Mesenchymal stem cell (in vitro differentiated cells and primary cell): ENCODE data around the gene GPC1.

Source experiments
- DNase-seq: peaks from one replicate; pipeline ENCODE4 v3.0.0-alpha.2; 2013
- H2AFZ ChIP-seq: one replicate; pipeline ENCODE4 v1.6.1; 2013; ENCODE audit warnings: low read depth, mild to moderate bottlenecking, control low read depth, inconsistent platforms, low read length, moderate library complexity
- H2AK5ac ChIP-seq: 2 replicates; pipeline ENCODE4 v1.6.1; 2013; ENCODE audit warnings: low read length, moderate library complexity, mild to moderate bottlenecking, inconsistent platforms; ENCODE audit not compliant: severe bottlenecking
- H2BK120ac ChIP-seq: one replicate; pipeline ENCODE4 v1.6.1; 2013; ENCODE audit warnings: low read depth, mild to moderate bottlenecking, inconsistent platforms, low read length, moderate library complexity
- H2BK12ac ChIP-seq, 2 experiments: one replicate each; pipeline ENCODE4 v1.6.1; 2013; ENCODE audit warnings: inconsistent platforms in 2 of 2, low read length in 2 of 2, mild to moderate bottlenecking in 2 of 2, moderate library complexity in 2 of 2, control low read depth in 1 of 2
- H2BK15ac ChIP-seq: one replicate; pipeline ENCODE4 v1.6.1; 2013; ENCODE audit warnings: mild to moderate bottlenecking, low read depth, inconsistent platforms; ENCODE audit not compliant: poor library complexity, severe bottlenecking
- H2BK5ac ChIP-seq: 2 replicates; pipeline ENCODE4 v1.6.1; 2013; ENCODE audit warnings: low read depth, mild to moderate bottlenecking, low read length, control low read depth, inconsistent platforms; ENCODE audit not compliant: poor library complexity, severe bottlenecking
- H3K14ac ChIP-seq, 2 experiments: one replicate each; pipeline ENCODE4 v1.6.1; 2013; ENCODE audit warnings: inconsistent platforms in 2 of 2, low read length in 2 of 2, control low read depth in 1 of 2, mild to moderate bottlenecking in 1 of 2, moderate library complexity in 1 of 2
- H3K18ac ChIP-seq, 2 experiments: one replicate each; pipeline ENCODE4 v1.6.1; 2013; ENCODE audit warnings: inconsistent platforms in 2 of 2, low read length in 2 of 2, control low read depth in 1 of 2, low read depth in 1 of 2, mild to moderate bottlenecking in 1 of 2
- H3K23ac ChIP-seq, 2 experiments: one replicate each; pipeline ENCODE4 v1.6.1; 2013; ENCODE audit warnings: inconsistent platforms in 2 of 2, low read length in 2 of 2, mild to moderate bottlenecking in 2 of 2, moderate library complexity in 2 of 2, control low read depth in 1 of 2
- H3K27ac ChIP-seq: 2 replicates; pipeline ENCODE4 v1.5.1; 2013; ENCODE audit warnings: mild to moderate bottlenecking, moderate library complexity, low read length, control low read depth, inconsistent platforms; ENCODE audit not compliant: poor library complexity, severe bottlenecking
- H3K27me3 ChIP-seq, 2 experiments: 2 replicates each; pipeline versions ENCODE4 v1.6.1 to v1.7.0; 2013; ENCODE audit warnings: low read length in 2 of 2, mild to moderate bottlenecking in 2 of 2, moderate library complexity in 2 of 2, control low read depth in 1 of 2, inconsistent platforms in 1 of 2; ENCODE audit not compliant: control insufficient read depth in 1 of 2, insufficient read depth in 1 of 2
- H3K36me3 ChIP-seq, 2 experiments: 2 replicates each; pipeline versions ENCODE4 v1.6.1 to v1.7.0; 2013; ENCODE audit warnings: low read length in 2 of 2, control low read depth in 1 of 2, inconsistent platforms in 1 of 2, low read depth in 1 of 2, mild to moderate bottlenecking in 1 of 2; ENCODE audit not compliant: insufficient read depth in 2 of 2, control insufficient read depth in 1 of 2
- H3K4ac ChIP-seq, 2 experiments: one replicate each; pipeline ENCODE4 v1.6.1; 2013; ENCODE audit warnings: inconsistent platforms in 2 of 2, low read length in 2 of 2, mild to moderate bottlenecking in 2 of 2, moderate library complexity in 2 of 2, control low read depth in 1 of 2, low read depth in 1 of 2
- H3K4me1 ChIP-seq: 2 replicates; pipeline ENCODE4 v1.6.1; 2013; ENCODE audit warnings: low read depth, low read length, control low read depth; ENCODE audit not compliant: control insufficient read depth, insufficient read depth
- H3K4me2 ChIP-seq: 2 replicates; pipeline ENCODE4 v1.6.1; 2013; ENCODE audit warnings: low read length, mild to moderate bottlenecking, inconsistent platforms; ENCODE audit not compliant: poor library complexity, severe bottlenecking
- H3K4me3 ChIP-seq, 2 experiments: 2 replicates each; pipeline versions ENCODE4 v1.5.1 to v1.7.0; 2013; ENCODE audit warnings: low read length in 2 of 2, mild to moderate bottlenecking in 2 of 2, control low read depth in 1 of 2, low read depth in 1 of 2; ENCODE audit not compliant: insufficient read depth in 1 of 2
- H3K79me1 ChIP-seq: replicated peaks from 2 replicates; pipeline ENCODE4 v1.6.1; 2013; ENCODE audit warnings: mild to moderate bottlenecking, control low read depth, low read length, inconsistent platforms; ENCODE audit not compliant: poor library complexity, severe bottlenecking
- H3K9ac ChIP-seq: 2 replicates; pipeline ENCODE4 v1.7.0; 2013; ENCODE audit warnings: mild to moderate bottlenecking, low read length, moderate library complexity
- H3K9me3 ChIP-seq: 2 replicates; pipeline ENCODE4 v1.7.0; 2013; ENCODE audit warnings: mild to moderate bottlenecking, low read length; ENCODE audit not compliant: control insufficient read depth
- H4K8ac ChIP-seq: one replicate; pipeline ENCODE4 v1.6.1; 2013; ENCODE audit warnings: inconsistent platforms, mild to moderate bottlenecking, low read length, moderate library complexity
- H4K91ac ChIP-seq: one replicate; pipeline ENCODE4 v1.6.1; 2013; ENCODE audit warnings: mild to moderate bottlenecking, low read length, inconsistent platforms
- WGBS: methylation state at CpG from one replicate; pipeline ENCODE4 v1.1.7; 2013; ENCODE audit warnings: mixed read lengths; 5-methylcytosine and 5-hydroxymethylcytosine counted together

Gene GPC1

GRCh38 chr2:240441326-240441992 lies 6.0 kb downstream of the GPC1 start:
- Histone ChIP-seq H3K23ac (no peak overlapping the region), H3K18ac (no peak overlapping the region), H3K4ac (no peak overlapping the region), H2BK5ac (no peak overlapping the region), H2BK12ac (no peak overlapping the region), H3K79me1 (peaks cover 56% of the 10 kb centered on the region), H3K9ac (no peak overlapping the region), H4K8ac (no peak overlapping the region), H4K91ac (no peak overlapping the region), H3K4me3 (no peak overlapping the region), H3K4me2 (no peak overlapping the region), H2AFZ (no peak overlapping the region), H2AK5ac (no peak overlapping the region), H2BK15ac (no peak overlapping the region), H3K4me1 (peaks cover 24% of the 10 kb centered on the region), H3K14ac (no peak overlapping the region), H3K27ac (no peak overlapping the region), H3K36me3 (peaks cover 0 to 38% of the 10 kb centered on the region in 2 experiments), H2BK120ac (no peak overlapping the region), H3K27me3 (peaks cover 0 to 4% of the 10 kb centered on the region in 2 experiments), H3K9me3 (no peaks in the 10 kb centered on the region)
- WGBS: 92% methylated on average over 22 of the region's 27 CpGs
- no peak for DNase-seq

GRCh38 chr2:240441993-240442411 lies 6.5 kb downstream of the GPC1 start:
- H2BK5ac ChIP-seq: no peak overlapping the region

GRCh38 chr2:240442891-240443715 lies 7.6 kb downstream of the GPC1 start:
- H2BK5ac ChIP-seq: no peak overlapping the region
- WGBS: 91% methylated on average over 25 of the region's 25 CpGs
- no peak overlapping the region for H2AK5ac ChIP-seq
- H2BK15ac ChIP-seq: no peak overlapping the region
- no peak overlapping the region for H2BK12ac ChIP-seq
- no peak for DNase-seq
- no peak overlapping the region for H4K91ac ChIP-seq
- H3K4me2 ChIP-seq: no peak overlapping the region
- peaks cover 49% of the 10 kb centered on the region for H3K79me1 ChIP-seq
- H3K27me3 ChIP-seq: no peaks in the 10 kb centered on the region
- H3K4me3 ChIP-seq: no peak overlapping the region
- H3K27ac ChIP-seq: no peak overlapping the region
- peaks cover 0 to 42% of the 10 kb centered on the region in 2 experiments for H3K36me3 ChIP-seq
- H3K9ac ChIP-seq: no peak overlapping the region
- H3K4ac ChIP-seq: no peak overlapping the region
- no peak overlapping the region for H4K8ac ChIP-seq
- H3K14ac ChIP-seq: no peak overlapping the region
- no peaks in the 10 kb centered on the region for H3K9me3 ChIP-seq
- no peak overlapping the region for H2BK120ac ChIP-seq
- H3K4me1 ChIP-seq: peaks cover 12% of the 10 kb centered on the region
- H2AFZ ChIP-seq: no peak overlapping the region
- no peak overlapping the region for H3K23ac ChIP-seq
- no peak overlapping the region for H3K18ac ChIP-seq

More at GRCh38 chr2:240441993-240442411, 6.5 kb downstream of the GPC1 start:
- no peak overlapping the region for H3K14ac ChIP-seq
- H3K4ac ChIP-seq: no peak overlapping the region
- H3K9me3 ChIP-seq: no peaks in the 10 kb centered on the region
- no peak overlapping the region for H3K27ac ChIP-seq
- H3K79me1 ChIP-seq: peaks cover 54% of the 10 kb centered on the region
- WGBS: 92% methylated on average over 17 of the region's 17 CpGs
- H4K91ac ChIP-seq: peak overlapping the region; percentile 8
- H2BK120ac ChIP-seq: no peak overlapping the region
- no peak for DNase-seq
- H3K9ac ChIP-seq: no peak overlapping the region
- H3K27me3 ChIP-seq: peaks cover 0 to under 1% of the 10 kb centered on the region in 2 experiments
- no peak overlapping the region for H3K18ac ChIP-seq
- H2BK12ac ChIP-seq: no peak overlapping the region
- H2AFZ ChIP-seq: no peak overlapping the region
- no peak overlapping the region for H2AK5ac ChIP-seq
- no peak overlapping the region for H2BK15ac ChIP-seq
- peaks cover 18% of the 10 kb centered on the region for H3K4me1 ChIP-seq
- no peak overlapping the region for H3K23ac ChIP-seq
- H3K4me3 ChIP-seq: no peak overlapping the region
- H3K4me2 ChIP-seq: no peak overlapping the region
- H3K36me3 ChIP-seq: peaks cover 0 to 38% of the 10 kb centered on the region in 2 experiments
- no peak overlapping the region for H4K8ac ChIP-seq

GRCh38 chr2:240443891-240444301 lies 8.4 kb downstream of the GPC1 start:
- H3K4me3 ChIP-seq: no peak overlapping the region
- no peak overlapping the region for H4K91ac ChIP-seq
- H3K4me1 ChIP-seq: peaks cover 11% of the 10 kb centered on the region
- no peak overlapping the region for H2BK5ac ChIP-seq
- H4K8ac ChIP-seq: no peak overlapping the region
- H3K79me1 ChIP-seq: peaks cover 52% of the 10 kb centered on the region
- no peak overlapping the region for H3K4me2 ChIP-seq
- 91% methylated on average over 17 of the region's 17 CpGs for WGBS
- H2BK12ac ChIP-seq: no peak overlapping the region
- H2AK5ac ChIP-seq: no peak overlapping the region
- H3K27me3 ChIP-seq: no peaks in the 10 kb centered on the region
- peaks cover 0 to 42% of the 10 kb centered on the region in 2 experiments for H3K36me3 ChIP-seq
- no peak overlapping the region for H2AFZ ChIP-seq
- no peak overlapping the region for H3K23ac ChIP-seq
- H2BK15ac ChIP-seq: no peak overlapping the region
- DNase-seq: no peak
- no peak overlapping the region for H3K18ac ChIP-seq
- H3K9me3 ChIP-seq: no peaks in the 10 kb centered on the region
- no peak overlapping the region for H3K27ac ChIP-seq
- peak overlapping the region in 1 of 2 experiments; percentile 26 for H3K14ac ChIP-seq
- no peak overlapping the region for H2BK120ac ChIP-seq
- no peak overlapping the region for H3K9ac ChIP-seq
- no peak overlapping the region for H3K4ac ChIP-seq
